H1 (cell line): ENCODE data around the gene PKD1L1. TPM values are rescaled to one million over a fixed set of nuclear protein-coding genes. Genes with fewer than 3 reads are reported as not detected.

Experiments used
- ATF2 ChIP-seq: IDR thresholded peaks from 2 replicates; pipeline ENCODE4 v1.6.1; 2012; ENCODE audit warnings: low read length, inconsistent platforms
- TAF1 ChIP-seq: IDR thresholded peaks from 2 replicates; pipeline ENCODE4 v1.6.1; 2011; ENCODE audit warnings: mild to moderate bottlenecking, low read depth, low read length
- polyA plus RNA-seq, 7 experiments: library from polyadenylated mRNA; depleted of rRNA in 3 of 7; stranded (reverse) in 5 of 7; unstranded in 2 of 7; fragments of >200 nt in 5 of 7; fragments of 200-250 nt in 2 of 7; gene quantifications; 1 replicate in 5 of 7; 2 replicates in 1 of 7; 4 replicates in 1 of 7; pipeline versions ENCODE4 v1.2.1 to v1.2.3, GENCODE V29; 2011 to 2013; ENCODE audit warnings: missing spikeins in 2 of 7, mixed read lengths in 2 of 7
- total RNA-seq: library from RNA; stranded (reverse); fragmentation: NEBNext Ultra II Directional; extraction: Animal tissue kit (Norgen Biotek cat#: 25700); gene quantifications from 2 replicates; pipeline ENCODE4 v1.2.1, GENCODE V29; 2021

The PKD1L1 gene
- total and polyA plus RNA-seq, 2 of the 8 experiments (the other 6 are each of a cell fraction or from before 2014, with no cell fraction given): 0.22 to 0.35 TPM

- TF ChIP-seq ATF2: no peak
- TF ChIP-seq TAF1: no peak
Observed at GRCh38 chr7:47818796-47819606, 129.3 kb downstream of the PKD1L1 start (continued).
